Upper lobe of right lung (tissue), 1 donor: ENCODE data around the gene PLEKHA8. TPM values are rescaled to one million over a fixed set of nuclear protein-coding genes. Genes with fewer than 3 reads are reported as not detected.

Source experiments
- ATAC-seq: fragments of 200-7000 bp; cut with Tn5 transposase; one replicate; pipeline ENCODE4 v1.9.1; 2020; ENCODE audit warnings: mild to moderate bottlenecking, moderate library complexity
- DNase-seq: peaks from one replicate; pipeline ENCODE4 v3.0.0-alpha.2; 2020
- H3K27ac ChIP-seq: fragments of 200-600 bp; one replicate; pipeline ENCODE4 v1.8.0; 2022
- H3K27me3 ChIP-seq: fragments of 200-600 bp; one replicate; pipeline ENCODE4 v1.8.0; 2022; ENCODE audit warnings: mild to moderate bottlenecking
- H3K36me3 ChIP-seq: fragments of 200-600 bp; one replicate; pipeline ENCODE4 v1.8.0; 2022
- H3K4me1 ChIP-seq: fragments of 200-600 bp; one replicate; pipeline ENCODE4 v1.8.0; 2022
- H3K4me3 ChIP-seq: fragments of 200-600 bp; one replicate; pipeline ENCODE4 v1.8.0; 2022; ENCODE audit warnings: mild to moderate bottlenecking
- H3K9me3 ChIP-seq: fragments of 200-600 bp; one replicate; pipeline ENCODE4 v1.8.0; 2022
- intact Hi-C: fragments of 100-400 bp; cut with DNase I; formaldehyde crosslinking; loops from one replicate; pipeline ENCODE4 v1.11.0; 2022
- total RNA-seq: library from RNA; stranded (reverse); fragmentation: NEBNext Ultra II Directional; extraction: Animal tissue kit (Norgen Biotek cat#: 25700); gene quantifications from one replicate; pipeline ENCODE4 v1.2.1, GENCODE V29; 2021
- TF ChIP-seq, protein P1 (sequence below): fragments of 200-600 bp; IDR thresholded peaks from one replicate; pipeline ENCODE4 v1.8.0; 2022; ENCODE audit warnings: antibody characterized with exemption
- donor health status: DM: no; HTN: yes; CAD: no; lungs with severe emphysema.

The PLEKHA8 gene
- total RNA-seq, 1 donor from 2014 or later, result 11.3 TPM

DNA sequence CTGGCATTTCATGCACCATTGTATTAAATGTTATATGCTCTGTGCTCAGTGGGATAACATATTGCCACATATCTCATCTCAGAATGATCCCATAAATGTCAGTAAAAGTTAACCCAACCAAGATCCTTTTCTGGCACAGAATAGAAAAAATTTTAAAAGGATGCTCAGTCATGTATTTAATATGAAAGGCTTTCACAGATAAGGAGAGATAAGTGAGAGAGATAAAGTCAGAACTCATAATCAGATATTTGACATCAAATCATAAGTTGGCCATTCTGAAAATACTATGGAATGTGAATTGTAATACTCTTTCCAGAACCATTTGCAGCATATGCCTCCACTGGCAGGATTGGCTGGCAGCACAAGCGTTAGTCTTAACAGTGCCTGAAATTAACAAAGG lies 38.5 kb downstream of the PLEKHA8 start:
- intact Hi-C loops, result no loop called here
- DNase-seq (no peak), ATAC-seq (no peak)
- no peak overlapping the region for H3K4me3 ChIP-seq
- no peaks in the 10 kb centered on the region for H3K27me3 ChIP-seq
- H3K9me3 ChIP-seq, result no peaks in the 10 kb centered on the region
- TF ChIP-seq, protein P1, sequence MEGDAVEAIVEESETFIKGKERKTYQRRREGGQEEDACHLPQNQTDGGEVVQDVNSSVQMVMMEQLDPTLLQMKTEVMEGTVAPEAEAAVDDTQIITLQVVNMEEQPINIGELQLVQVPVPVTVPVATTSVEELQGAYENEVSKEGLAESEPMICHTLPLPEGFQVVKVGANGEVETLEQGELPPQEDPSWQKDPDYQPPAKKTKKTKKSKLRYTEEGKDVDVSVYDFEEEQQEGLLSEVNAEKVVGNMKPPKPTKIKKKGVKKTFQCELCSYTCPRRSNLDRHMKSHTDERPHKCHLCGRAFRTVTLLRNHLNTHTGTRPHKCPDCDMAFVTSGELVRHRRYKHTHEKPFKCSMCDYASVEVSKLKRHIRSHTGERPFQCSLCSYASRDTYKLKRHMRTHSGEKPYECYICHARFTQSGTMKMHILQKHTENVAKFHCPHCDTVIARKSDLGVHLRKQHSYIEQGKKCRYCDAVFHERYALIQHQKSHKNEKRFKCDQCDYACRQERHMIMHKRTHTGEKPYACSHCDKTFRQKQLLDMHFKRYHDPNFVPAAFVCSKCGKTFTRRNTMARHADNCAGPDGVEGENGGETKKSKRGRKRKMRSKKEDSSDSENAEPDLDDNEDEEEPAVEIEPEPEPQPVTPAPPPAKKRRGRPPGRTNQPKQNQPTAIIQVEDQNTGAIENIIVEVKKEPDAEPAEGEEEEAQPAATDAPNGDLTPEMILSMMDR, result no peak
- H3K4me1 ChIP-seq, result peaks cover 8% of the 10 kb centered on the region
- H3K36me3 ChIP-seq, result no peaks in the 10 kb centered on the region
- no peak overlapping the region for H3K27ac ChIP-seq

DNA sequence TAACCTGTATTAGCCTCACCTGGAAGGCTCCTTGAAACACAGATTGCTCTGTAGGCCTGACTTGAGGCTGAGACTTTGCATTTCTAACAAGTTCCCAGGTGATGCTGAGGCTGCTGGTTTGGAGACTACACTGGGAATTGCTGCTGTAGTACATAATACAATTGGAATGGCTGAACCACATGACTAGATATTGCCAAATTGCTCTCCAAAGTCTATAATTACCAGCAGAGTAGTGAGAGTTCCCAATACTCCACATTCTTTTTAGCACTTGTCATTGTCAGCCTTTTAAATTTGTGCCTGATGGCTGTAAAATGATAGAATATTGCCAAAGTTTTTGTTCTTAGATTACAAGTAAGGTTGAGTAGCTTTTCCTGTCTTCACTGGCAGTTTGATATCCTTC lies 39.9 kb downstream of the PLEKHA8 start:
- TF ChIP-seq, protein P1, result no peak
- Histone ChIP-seq H3K27me3 (no peaks in the 10 kb centered on the region), H3K27ac (no peak overlapping the region), H3K4me3 (no peak overlapping the region), H3K9me3 (no peaks in the 10 kb centered on the region), H3K36me3 (no peaks in the 10 kb centered on the region), H3K4me1 (peaks cover 8% of the 10 kb centered on the region)
- intact Hi-C loops, result no loop called here
- ATAC-seq, result peak; percentile 76
- DNase-seq, result no peak

DNA sequence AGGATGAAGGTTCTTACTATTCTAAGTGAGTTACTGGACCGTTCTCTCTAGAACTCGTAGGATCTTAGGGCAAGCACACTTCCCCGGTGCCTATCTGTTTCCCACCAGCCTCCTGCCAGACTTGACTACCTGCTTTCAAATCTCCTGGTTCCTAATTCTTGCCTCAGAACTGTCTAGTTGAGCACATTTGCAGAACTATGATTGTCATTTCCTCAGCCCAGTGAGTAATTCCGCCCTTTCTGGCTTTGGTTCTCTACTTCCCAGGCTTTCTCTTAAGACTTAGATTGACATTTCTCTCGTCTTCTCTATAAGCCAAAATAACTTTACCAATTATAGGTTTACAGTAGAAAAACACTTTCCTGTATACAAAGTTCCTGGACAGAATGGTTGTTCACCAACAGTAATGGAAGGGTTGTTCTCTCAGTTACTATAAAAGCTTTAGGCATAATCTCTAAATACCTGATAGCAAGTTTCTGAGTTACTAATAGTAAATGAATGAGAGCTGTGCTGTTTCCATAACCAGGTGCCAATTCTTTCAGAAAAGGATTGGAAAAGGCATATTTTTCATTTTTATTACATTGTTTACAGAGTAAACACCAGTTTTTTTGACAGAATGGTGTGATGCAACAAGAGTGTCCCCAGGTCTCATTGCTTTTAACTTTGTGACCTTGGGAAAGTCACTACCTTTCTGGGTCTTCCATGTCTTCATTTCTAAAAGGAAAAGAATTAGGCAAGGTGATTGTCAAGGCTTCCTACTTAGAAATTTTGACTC lies 41.1 kb downstream of the PLEKHA8 start:
- intact Hi-C loops, result no loop called here
- Histone ChIP-seq H3K36me3 (no peaks in the 10 kb centered on the region), H3K4me3 (no peak overlapping the region), H3K27ac (no peak overlapping the region), H3K4me1 (peaks cover 8% of the 10 kb centered on the region), H3K9me3 (no peaks in the 10 kb centered on the region), H3K27me3 (no peaks in the 10 kb centered on the region)
- TF ChIP-seq, protein P1, result no peak
- ATAC-seq (no peak), DNase-seq (no peak)

DNA sequence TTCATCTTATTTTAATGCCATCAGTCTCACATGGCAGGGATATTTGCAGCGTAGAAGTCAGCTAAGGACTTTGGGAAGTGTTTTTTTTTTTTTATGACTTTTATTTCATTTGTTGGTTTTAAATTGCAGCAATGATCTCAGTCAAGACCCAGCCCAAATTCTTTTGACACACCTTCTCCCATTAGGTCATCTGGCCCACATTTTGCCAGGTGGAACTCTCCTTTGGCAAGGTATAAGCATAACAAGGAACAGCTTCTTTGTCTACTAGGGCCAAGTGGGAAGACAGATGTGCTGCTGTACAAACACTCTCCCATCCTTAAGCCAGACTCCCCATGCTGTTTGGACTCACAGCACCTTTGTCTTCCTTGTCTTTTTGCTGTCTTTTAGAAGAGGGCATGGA lies 41.8 kb downstream of the PLEKHA8 start:
- Histone ChIP-seq H3K4me1 (peaks cover 8% of the 10 kb centered on the region), H3K36me3 (no peaks in the 10 kb centered on the region), H3K27ac (no peak overlapping the region), H3K27me3 (no peaks in the 10 kb centered on the region), H3K9me3 (no peaks in the 10 kb centered on the region), H3K4me3 (no peak overlapping the region)
- TF ChIP-seq, protein P1, result no peak
- no peak for ATAC-seq
- no peak for DNase-seq
- intact Hi-C loops, result no loop called here

DNA sequence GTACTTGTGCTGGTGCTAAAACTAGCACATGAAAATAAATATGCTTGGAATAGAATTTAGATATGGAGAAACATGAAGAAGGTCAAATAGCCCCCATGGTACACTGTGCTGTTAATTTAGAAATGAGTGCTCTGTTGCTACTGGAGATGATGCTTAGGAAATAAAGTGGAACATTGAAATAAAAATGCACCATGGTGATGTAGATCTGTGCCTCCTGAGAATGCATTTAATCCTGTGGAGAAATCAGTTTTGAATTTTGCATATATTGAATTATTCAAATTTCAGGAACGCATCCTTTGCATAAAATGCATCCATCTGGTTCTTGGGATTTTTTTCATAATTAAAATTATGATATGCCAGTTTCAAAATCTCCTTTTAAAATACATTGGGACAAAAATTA lies 44.5 kb downstream of the PLEKHA8 start:
- Histone ChIP-seq H3K9me3 (no peaks in the 10 kb centered on the region), H3K4me1 (peaks cover 8% of the 10 kb centered on the region), H3K27ac (no peak overlapping the region), H3K27me3 (no peaks in the 10 kb centered on the region), H3K36me3 (no peaks in the 10 kb centered on the region), H3K4me3 (no peak overlapping the region)
- ATAC-seq, result no peak
- no peak for DNase-seq
- intact Hi-C loops, result no loop called here
- TF ChIP-seq, protein P1, result no peak
